Small intestine (tissue), 7 donors: ENCODE measurements around the gene GDPD5. TPM values are rescaled to one million over a fixed set of nuclear protein-coding genes. Genes with fewer than 3 reads are reported as not detected.

Source experiments
- DNase-seq, 2 donors: peaks; one replicate each; pipeline versions ENCODE4 v3.0.0 to v3.0.0-alpha.2; 2013
- FAIRE-seq: peaks from 2 replicates; lab custom pipeline; 2012; peaks lifted over from hg19 to GRCh38; lab: Jason Lieb, UNC
- H3K27ac ChIP-seq, 3 donors: one replicate each; pipeline ENCODE4 v1.5.1; 2013; ENCODE audit warnings: low read length in 2 of 3, mild to moderate bottlenecking in 2 of 3, control low read depth in 1 of 3, inconsistent platforms in 1 of 3, low read depth in 1 of 3, moderate library complexity in 1 of 3
- H3K27me3 ChIP-seq, 3 donors: one replicate each; pipeline ENCODE4 v1.6.1; 2013; ENCODE audit warnings: low read length in 3 of 3, inconsistent platforms in 1 of 3; ENCODE audit not compliant: control insufficient read depth in 3 of 3, insufficient read depth in 3 of 3
- H3K36me3 ChIP-seq, 3 donors: one replicate each; pipeline ENCODE4 v1.6.1; 2013; ENCODE audit warnings: low read length in 3 of 3, inconsistent platforms in 1 of 3, low read depth in 1 of 3, mild to moderate bottlenecking in 1 of 3, moderate library complexity in 1 of 3; ENCODE audit not compliant: control insufficient read depth in 3 of 3, insufficient read depth in 2 of 3
- H3K4me1 ChIP-seq, 3 donors: one replicate each; pipeline ENCODE4 v1.6.1; 2013; ENCODE audit warnings: low read length in 2 of 3, inconsistent platforms in 1 of 3, low read depth in 1 of 3, mild to moderate bottlenecking in 1 of 3, moderate library complexity in 1 of 3; ENCODE audit not compliant: control insufficient read depth in 3 of 3, insufficient read depth in 2 of 3
- H3K4me3 ChIP-seq, 3 donors: one replicate each; pipeline ENCODE4 v1.5.1; 2013; ENCODE audit warnings: low read length in 3 of 3, control low read depth in 1 of 3, inconsistent platforms in 1 of 3, low read depth in 1 of 3, mild to moderate bottlenecking in 1 of 3, moderate library complexity in 1 of 3
- H3K9me3 ChIP-seq, 2 donors: one replicate each; pipeline ENCODE4 v1.6.1; 2013; ENCODE audit warnings: low read depth in 1 of 2, low read length in 1 of 2; ENCODE audit not compliant: control insufficient read depth in 2 of 2, insufficient read depth in 1 of 2
- WGBS, 3 donors: extraction: QIAGEN DNeasy Blood & Tissue Kit; methylation state at CpG; one replicate each; pipeline ENCODE4 v1.1.7; 2013; 5-methylcytosine and 5-hydroxymethylcytosine counted together
- polyA plus RNA-seq, 4 donors: library from polyadenylated mRNA; stranded (reverse) in 3 of 4; unstranded in 1 of 4; fragments of 200-250 nt in 3 of 4; fragments of 120-200 nt in 1 of 4; gene quantifications; one replicate each; pipeline versions ENCODE4 v1.2.1 to v1.2.3, GENCODE V29; 2013
- donor health status: healthy with polysubstance abuse.
- donor health status: control.
- donor health status: control.
- donor health status: Bipolar disorder and iron deficiency.
- donor health status: healthy.

Gene GDPD5
- polyA plus RNA-seq, 4 donors: 1.1 to 82.7 (median 6.1) TPM

GRCh38 chr11:75516886-75517285, 8.9 kb downstream of the GDPD5 start:
- peak overlapping the region in 1 of 3 donors; percentile 64 for H3K27ac ChIP-seq
- FAIRE-seq: no peak
- H3K9me3 ChIP-seq: peaks cover 0 to 7% of the 10 kb centered on the region in 2 donors
- 86 to 87% (median 87%) methylated on average over 7 of the region's 7 CpGs for WGBS, 3 donors
- H3K36me3 ChIP-seq: peaks cover 0 to 66% (median 0%) of the 10 kb centered on the region in 3 donors
- H3K4me3 ChIP-seq: no peak overlapping the region
- no peak for DNase-seq
- H3K27me3 ChIP-seq: no peaks in the 10 kb centered on the region
- H3K4me1 ChIP-seq: peaks cover 0 to 71% (median 0%) of the 10 kb centered on the region in 3 donors

GRCh38 chr11:75516140-75516539, 9.6 kb downstream of the GDPD5 start:
- 95 to 97% (median 97%) methylated on average over 3 of the region's 3 CpGs for WGBS, 3 donors
- Histone ChIP-seq H3K4me3 (no peak overlapping the region), H3K27ac (peak overlapping the region in 1 of 3 donors; percentile 64), H3K4me1 (peaks cover 0 to 71% (median 0%) of the 10 kb centered on the region in 3 donors), H3K9me3 (peaks cover 0 to 7% of the 10 kb centered on the region in 2 donors), H3K27me3 (no peaks in the 10 kb centered on the region), H3K36me3 (peaks cover 0 to 68% (median 0%) of the 10 kb centered on the region in 3 donors)
- FAIRE-seq (no peak), DNase-seq (no peak)

GRCh38 chr11:75514596-75514995, 11.1 kb downstream of the GDPD5 start:
- Histone ChIP-seq H3K4me1 (peaks cover 0 to 76% (median 0%) of the 10 kb centered on the region in 3 donors), H3K4me3 (no peak overlapping the region)
- no peak for FAIRE-seq

GRCh38 chr11:75513250-75513649, 12.5 kb downstream of the GDPD5 start:
- Histone ChIP-seq H3K27ac (peak overlapping the region in 1 of 3 donors; percentile 15), H3K36me3 (peaks cover 0 to 62% (median 0%) of the 10 kb centered on the region in 3 donors), H3K4me3 (no peak overlapping the region), H3K4me1 (peaks cover 0 to 77% (median 0%) of the 10 kb centered on the region in 3 donors), H3K27me3 (no peaks in the 10 kb centered on the region), H3K9me3 (peaks cover 0 to 7% of the 10 kb centered on the region in 2 donors)
- 36 to 52% (median 45%) methylated on average over 5 of the region's 5 CpGs for WGBS, 3 donors
- DNase-seq (peak in 1 of 2 donors; percentile 63), FAIRE-seq (no peak)

More at GRCh38 chr11:75514596-75514995, 11.1 kb downstream of the GDPD5 start:
- H3K36me3 ChIP-seq: peaks cover 0 to 55% (median 0%) of the 10 kb centered on the region in 3 donors
- no peak overlapping the region for H3K27ac ChIP-seq
- DNase-seq: no peak
- H3K9me3 ChIP-seq: peaks cover 0 to 7% of the 10 kb centered on the region in 2 donors
- no peaks in the 10 kb centered on the region for H3K27me3 ChIP-seq

- FAIRE-seq: no peak
- 60 to 68% (median 65%) methylated on average over 5 of the region's 5 CpGs for WGBS, 3 donors
- peak overlapping the region in 1 of 3 donors; percentile 4 for H3K4me3 ChIP-seq
- peaks cover 0 to 63% (median 0%) of the 10 kb centered on the region in 3 donors for H3K36me3 ChIP-seq
- peaks cover 0 to 77% (median 0%) of the 10 kb centered on the region in 3 donors for H3K4me1 ChIP-seq
- H3K27ac ChIP-seq: peak overlapping the region in 1 of 3 donors; percentile 95
- H3K27me3 ChIP-seq: no peaks in the 10 kb centered on the region
- peak in 1 of 2 donors; percentile 81 for DNase-seq
- H3K9me3 ChIP-seq: no peaks in the 10 kb centered on the region
These were observed 15.1 kb downstream of the GDPD5 start for GRCh38 chr11:75510723-75511019.

- Histone ChIP-seq H3K9me3 (no peaks in the 10 kb centered on the region), H3K4me3 (no peak overlapping the region), H3K36me3 (peaks cover 0 to 61% (median 0%) of the 10 kb centered on the region in 3 donors), H3K27ac (peak overlapping the region in 1 of 3 donors; percentile 95), H3K27me3 (no peaks in the 10 kb centered on the region), H3K4me1 (peaks cover 0 to 78% (median 0%) of the 10 kb centered on the region in 3 donors)
- DNase-seq: peak in 1 of 2 donors; percentile 91
- WGBS, 3 donors: 42 to 61% (median 55%) methylated on average over 8 to 9 of the region's 9 CpGs
- FAIRE-seq: no peak
These were observed 15.6 kb downstream of the GDPD5 start for GRCh38 chr11:75510004-75510722.

- 43 to 68% (median 64%) methylated on average over 5 of the region's 5 CpGs for WGBS, 3 donors
These were observed 16.6 kb downstream of the GDPD5 start for GRCh38 chr11:75509020-75509720.

GRCh38 chr11:75508051-75508561, 17.6 kb downstream of the GDPD5 start:
- DNase-seq (peak in 1 of 2 donors; percentile 47), FAIRE-seq (no peak)
- Histone ChIP-seq H3K27me3 (no peaks in the 10 kb centered on the region), H3K9me3 (no peaks in the 10 kb centered on the region), H3K36me3 (peaks cover 0 to 54% (median 0%) of the 10 kb centered on the region in 3 donors), H3K4me3 (no peak overlapping the region), H3K4me1 (peaks cover 0 to 71% (median 0%) of the 10 kb centered on the region in 3 donors), H3K27ac (peak overlapping the region in 1 of 3 donors; percentile 95)
- WGBS, 3 donors: 46 to 52% (median 52%) methylated on average over 8 of the region's 8 CpGs

More at GRCh38 chr11:75509020-75509720, 16.6 kb downstream of the GDPD5 start:
- Histone ChIP-seq H3K36me3 (peaks cover 0 to 54% (median 0%) of the 10 kb centered on the region in 3 donors), H3K27me3 (no peaks in the 10 kb centered on the region), H3K9me3 (no peaks in the 10 kb centered on the region), H3K27ac (peak overlapping the region in 1 of 3 donors; percentile 95), H3K4me3 (no peak overlapping the region), H3K4me1 (peaks cover 0 to 80% (median 0%) of the 10 kb centered on the region in 3 donors)
- DNase-seq (peak; percentile 20 to 61), FAIRE-seq (no peak)
